GM20431 (cell line): ENCODE data around the gene SYNE1.

Source experiments
- in situ Hi-C: fragments of 300-500 bp; cut with MseI, MboI; formaldehyde crosslinking; loops from one replicate; pipeline ENCODE4 v1.15.0; 2020; ENCODE audit warnings: low sequenced_read_pairs; ENCODE audit not compliant: unreplicated experiment

SYNE1 gene

DNA sequence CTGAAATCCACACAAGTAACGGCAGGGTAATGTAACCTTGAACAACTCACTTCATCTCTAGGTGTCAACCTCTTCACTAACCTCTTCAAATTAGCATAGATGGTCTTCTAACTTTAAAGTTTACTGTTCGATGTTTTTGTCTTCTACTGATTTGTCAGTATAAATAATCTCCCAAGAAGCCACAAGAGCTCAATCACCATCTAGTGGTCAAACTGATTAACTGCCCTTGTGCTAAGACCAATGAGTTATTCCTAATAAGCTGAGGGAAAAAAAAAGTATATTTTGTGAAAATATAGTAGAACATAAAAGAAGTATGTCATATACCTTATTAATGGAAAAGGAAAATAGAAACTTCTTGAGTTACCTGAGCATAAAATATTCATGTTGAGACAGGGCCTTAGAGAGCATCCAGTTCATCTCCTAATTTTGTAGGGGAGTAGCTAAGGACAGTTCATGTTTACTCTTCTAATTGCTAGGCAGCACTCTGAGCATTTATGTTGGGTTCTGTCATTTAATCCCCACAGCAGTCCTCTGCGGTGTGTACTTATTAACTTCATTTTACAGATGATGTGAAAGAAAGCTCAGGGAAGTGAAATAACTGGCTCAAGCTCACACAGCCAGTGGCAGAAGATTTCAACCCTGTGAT is 512.6 kb downstream of the SYNE1 start:
- in situ Hi-C loops, result loop anchor here (25.0 kb wide), 1 partner anchor 362 kb away; no protein-coding TSS in a partner anchor

DNA sequence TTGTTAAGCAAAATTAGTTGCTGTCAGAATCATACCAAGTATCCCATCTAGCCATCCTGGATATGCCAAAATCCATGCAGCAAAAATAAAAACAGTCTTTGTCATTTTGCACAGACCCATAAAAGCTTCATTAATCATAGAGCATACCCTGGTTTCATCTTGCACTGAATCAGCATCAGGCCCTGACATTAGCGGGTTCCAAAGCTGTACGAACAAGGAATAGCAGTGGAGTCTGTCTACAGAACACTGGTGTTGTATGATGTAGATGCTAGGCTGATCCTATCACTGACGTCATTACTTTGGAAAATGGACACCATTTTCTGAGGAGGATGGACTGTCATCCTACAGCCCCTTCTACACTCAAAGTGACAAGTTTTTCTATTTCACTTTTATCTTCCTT is 514.1 kb downstream of the SYNE1 start:
- in situ Hi-C loops, result no loop called here

GRCh38 chr6:152122434-152122833 is 514.7 kb downstream of the SYNE1 start:
- in situ Hi-C loops, result no loop called here

DNA sequence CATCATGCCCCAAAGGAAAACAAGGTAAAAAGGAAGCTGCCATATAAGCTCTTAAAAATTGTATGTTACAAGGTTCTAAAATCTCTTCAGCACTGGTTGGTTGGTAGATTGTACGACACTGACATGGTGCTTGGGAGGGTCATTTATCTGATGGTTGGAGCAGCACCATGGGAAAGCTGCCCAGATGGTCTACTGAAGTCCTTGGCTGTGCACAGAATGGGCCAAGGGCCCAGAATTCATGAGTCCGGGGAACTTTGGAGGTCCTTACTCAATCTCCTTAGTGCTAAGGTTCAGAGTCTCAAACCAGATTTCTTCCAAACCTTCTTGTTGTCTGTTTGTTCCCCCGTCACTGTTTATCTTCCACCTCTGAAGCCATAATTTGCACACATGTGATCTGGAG is 515.3 kb downstream of the SYNE1 start:
- in situ Hi-C loops, result no loop called here

DNA sequence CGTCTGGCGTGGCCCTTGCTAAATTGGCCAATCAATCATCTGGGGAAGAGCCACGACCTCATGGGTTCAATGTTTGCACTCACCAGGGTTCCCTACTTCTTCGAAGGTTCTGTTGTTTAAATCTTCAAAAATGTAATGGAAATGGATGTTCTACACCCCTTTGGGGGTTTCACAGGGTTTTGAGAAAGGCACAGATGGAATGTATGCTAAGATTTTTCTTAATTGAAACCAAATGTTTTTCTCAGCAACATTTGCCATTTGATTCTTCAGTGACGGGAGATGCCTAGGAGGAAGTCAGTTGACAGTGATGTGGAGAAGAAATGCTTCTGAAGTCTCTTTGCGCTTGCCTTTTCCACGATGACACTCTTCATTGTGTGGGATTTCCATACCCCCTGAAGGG is 517.3 kb downstream of the SYNE1 start:
- in situ Hi-C loops, result no loop called here

DNA sequence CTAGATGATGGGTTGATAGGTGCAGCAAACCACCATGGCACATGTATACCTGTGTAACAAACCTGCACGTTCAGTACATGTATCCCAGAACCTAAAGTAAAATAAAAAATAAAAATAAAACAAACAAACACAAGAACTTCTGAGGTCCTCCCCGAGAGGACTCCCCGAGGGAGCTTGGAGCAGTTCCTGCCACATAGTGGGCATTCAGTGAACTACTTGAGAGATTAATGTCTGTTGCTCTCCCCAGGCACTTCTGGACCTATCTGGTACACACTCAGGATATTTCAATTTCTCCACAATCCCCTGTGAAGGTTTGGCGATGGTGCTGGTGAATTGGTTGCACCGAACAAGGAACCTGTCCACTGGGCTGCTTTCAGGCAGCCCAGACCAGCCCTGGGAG is 518.5 kb downstream of the SYNE1 start:
- in situ Hi-C loops, result no loop called here

GRCh38 chr6:152118224-152118623 is 518.9 kb downstream of the SYNE1 start:
- in situ Hi-C loops, result no loop called here

- in situ Hi-C loops, result no loop called here
Measured at GRCh38 chr6:152117156-152118133, 519.7 kb downstream of the SYNE1 start.

DNA sequence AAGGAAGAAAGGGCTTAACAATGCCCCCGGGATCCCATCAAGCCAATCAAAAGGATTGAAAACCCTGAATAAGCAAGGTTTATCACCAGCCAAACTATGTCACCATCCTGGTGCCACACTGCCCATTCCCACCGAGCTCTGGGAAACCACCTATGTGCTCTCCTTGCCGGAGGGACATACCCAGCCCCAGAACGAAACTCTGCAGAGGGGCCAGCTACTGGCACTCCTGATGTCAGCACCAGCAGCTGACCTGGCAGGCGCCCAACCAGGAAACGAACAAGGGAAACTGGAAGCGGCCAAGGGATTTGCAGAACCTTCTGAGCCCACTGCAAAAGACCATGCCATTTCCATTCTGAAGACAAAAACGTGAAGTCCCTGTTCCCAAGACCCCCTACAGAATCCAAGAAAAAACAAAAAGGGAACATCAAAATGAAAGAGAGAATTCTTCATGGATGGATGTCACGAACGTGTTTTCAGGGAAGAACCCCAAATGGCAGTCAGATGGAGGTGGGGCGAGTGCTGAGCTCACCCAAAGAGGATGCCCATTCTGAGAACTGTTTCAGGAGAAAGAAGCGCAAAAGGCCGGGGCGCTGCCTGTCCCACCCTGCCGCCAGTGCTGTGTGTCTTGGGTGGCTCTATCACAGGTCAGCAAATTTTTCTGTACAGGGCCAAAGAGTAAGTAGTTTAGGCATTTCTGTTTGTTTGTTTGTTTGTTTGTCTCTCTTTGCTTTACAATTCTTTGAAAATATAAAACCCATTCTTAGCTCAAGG is 524.5 kb downstream of the SYNE1 start:
- in situ Hi-C loops, result no loop called here

- in situ Hi-C loops, result no loop called here
Measured at GRCh38 chr6:152110886-152111820, 526.0 kb downstream of the SYNE1 start.

GRCh38 chr6:152107973-152108372 is 529.2 kb downstream of the SYNE1 start:
- in situ Hi-C loops, result no loop called here

DNA sequence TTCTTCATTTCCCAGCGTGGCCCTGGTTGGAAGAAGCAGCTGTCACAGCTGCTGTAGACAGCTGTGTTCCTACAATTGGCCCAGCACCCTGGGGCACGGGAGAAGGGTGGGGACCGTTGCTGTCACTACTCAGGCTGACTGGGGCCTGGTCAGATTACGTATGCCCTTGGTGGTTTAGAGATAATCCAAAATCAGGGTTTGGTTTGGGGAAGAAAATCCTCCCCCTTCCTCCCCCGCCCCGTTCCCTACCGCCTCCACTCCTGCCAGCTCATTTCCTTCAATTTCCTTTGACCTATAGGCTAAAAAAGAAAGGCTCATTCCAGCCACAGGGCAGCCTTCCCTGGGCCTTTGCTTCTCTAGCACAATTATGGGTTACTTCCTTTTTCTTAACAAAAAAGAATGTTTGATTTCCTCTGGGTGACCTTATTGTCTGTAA is 537.0 kb downstream of the SYNE1 start:
- in situ Hi-C loops, result no loop called here

DNA sequence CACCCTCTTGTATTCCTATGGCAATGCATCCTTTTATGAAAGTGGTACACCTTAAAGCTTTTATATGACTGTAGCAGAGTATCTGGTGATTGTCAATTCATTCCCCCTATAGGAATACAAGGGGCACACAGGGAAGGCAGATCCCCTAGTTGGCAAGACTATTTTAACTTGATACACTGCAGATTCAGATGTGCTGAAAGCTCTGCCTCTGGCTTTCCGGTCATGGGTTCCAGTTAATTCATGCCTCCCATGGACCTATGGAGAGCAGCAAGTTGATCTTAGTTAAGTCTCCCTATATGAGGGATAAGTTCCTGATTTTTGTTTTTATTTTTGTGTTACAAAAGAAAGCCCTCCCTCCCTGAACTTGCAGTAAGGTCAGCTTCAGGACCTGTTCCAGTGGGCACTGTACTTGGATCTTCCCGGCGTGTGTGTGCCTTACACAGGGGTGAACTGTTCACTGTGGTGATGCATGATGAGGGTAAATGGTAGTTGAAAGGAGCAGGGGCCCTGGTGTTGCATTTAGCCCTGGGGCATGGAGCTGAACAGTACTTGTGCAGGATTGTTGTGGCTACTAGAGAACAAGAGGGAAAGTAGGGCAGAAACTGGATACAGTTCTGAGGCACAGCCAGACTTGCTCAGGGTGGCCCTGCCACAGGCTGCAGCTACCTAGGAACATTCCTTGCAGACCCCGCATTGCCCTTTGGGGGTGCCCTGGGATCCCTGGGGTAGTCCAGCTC is 537.5 kb downstream of the SYNE1 start:
- in situ Hi-C loops, result no loop called here

GRCh38 chr6:152098683-152099082 is 538.5 kb downstream of the SYNE1 start:
- in situ Hi-C loops, result no loop called here

DNA sequence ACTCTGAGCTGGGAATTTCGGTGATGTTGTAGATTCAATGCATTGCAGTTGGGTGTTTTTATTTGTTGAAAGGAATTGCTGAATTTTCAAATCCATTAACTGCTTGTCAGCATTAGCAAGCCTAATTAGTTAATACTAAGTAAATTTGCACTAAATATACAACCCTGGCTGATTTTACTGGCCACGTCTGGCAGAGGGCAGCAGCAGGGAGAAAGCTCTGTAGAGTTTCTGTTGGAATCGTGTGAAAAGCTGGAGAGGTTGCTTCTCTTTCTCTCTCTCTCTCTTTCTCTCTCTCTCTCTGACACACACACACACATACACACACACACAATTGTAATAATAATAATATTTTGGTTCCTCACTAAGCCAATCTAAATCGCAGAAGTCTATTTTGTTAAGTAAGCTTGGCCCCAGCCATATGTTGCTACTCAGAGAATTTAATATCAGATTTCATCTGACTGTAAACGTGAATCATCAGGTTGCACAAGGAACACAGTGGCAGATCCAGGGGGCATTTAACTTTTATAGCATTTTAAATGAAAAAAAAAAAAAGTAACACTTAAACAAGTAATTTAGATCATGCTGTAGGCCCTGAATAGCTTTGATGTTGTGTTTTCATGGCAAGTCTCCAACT is 540.2 kb downstream of the SYNE1 start:
- in situ Hi-C loops, result no loop called here

GRCh38 chr6:152094992-152095592 is 542.1 kb downstream of the SYNE1 start:
- in situ Hi-C loops, result no loop called here

DNA sequence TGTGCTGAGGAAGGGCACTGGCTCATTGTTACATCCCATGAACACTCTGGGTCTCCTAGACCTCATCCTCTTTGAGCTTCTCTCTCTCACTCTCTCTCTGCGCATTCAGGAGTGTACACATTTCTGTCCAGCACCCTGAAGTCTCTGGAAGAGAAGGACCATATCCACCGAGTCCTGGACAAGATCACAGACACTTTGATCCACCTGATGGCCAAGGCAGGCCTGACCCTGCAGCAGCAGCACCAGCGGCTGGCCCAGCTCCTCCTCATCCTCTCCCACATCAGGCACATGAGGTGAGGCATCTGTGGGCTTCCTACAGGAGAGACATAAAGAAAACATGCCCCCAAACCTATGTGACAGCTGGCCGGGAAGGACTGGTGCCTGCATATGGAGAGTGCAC is 542.9 kb downstream of the SYNE1 start:
- in situ Hi-C loops, result no loop called here

GRCh38 chr6:152093711-152094110 is 543.5 kb downstream of the SYNE1 start:
- in situ Hi-C loops, result no loop called here
